Measurements from ENCODE around the gene PIP5K1B. TPM values are rescaled to one million over a fixed set of nuclear protein-coding genes. Genes with fewer than 3 reads are reported as not detected.

PIP5K1B gene
- total RNA-seq, 6 experiments from 2014 or later: not detected

DNA sequence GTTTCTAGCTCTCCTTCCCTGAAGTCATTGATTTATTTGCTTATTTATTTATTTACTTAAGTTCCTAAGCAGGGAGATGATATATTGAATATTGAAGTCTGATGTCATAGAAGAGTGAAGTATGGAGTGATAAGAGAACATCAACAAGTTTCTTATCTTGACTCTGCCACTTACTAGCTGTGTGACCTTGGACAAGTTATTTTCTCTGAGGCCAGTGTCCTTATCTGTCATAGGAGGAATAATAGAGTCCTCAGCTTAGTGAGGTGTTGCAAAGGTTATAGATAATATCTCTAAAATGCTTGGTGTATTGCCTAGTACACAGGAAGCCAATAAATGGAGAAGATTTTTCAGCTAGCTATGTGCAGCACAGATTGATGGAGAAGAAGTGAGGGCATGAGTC is 32.4 kb upstream of the PIP5K1B start:
- no peaks in the 10 kb centered on the region for H3K27me3 Mint-ChIP-seq (ENCODE audit: insufficient read depth)
- H3K4me3 Mint-ChIP-seq: no peak overlapping the region
- DNase-seq: no peak
- no peaks in the 10 kb centered on the region; the same call in 1 of the 2 replicates for H3K9me3 Mint-ChIP-seq
- TF ChIP-seq, protein P1, sequence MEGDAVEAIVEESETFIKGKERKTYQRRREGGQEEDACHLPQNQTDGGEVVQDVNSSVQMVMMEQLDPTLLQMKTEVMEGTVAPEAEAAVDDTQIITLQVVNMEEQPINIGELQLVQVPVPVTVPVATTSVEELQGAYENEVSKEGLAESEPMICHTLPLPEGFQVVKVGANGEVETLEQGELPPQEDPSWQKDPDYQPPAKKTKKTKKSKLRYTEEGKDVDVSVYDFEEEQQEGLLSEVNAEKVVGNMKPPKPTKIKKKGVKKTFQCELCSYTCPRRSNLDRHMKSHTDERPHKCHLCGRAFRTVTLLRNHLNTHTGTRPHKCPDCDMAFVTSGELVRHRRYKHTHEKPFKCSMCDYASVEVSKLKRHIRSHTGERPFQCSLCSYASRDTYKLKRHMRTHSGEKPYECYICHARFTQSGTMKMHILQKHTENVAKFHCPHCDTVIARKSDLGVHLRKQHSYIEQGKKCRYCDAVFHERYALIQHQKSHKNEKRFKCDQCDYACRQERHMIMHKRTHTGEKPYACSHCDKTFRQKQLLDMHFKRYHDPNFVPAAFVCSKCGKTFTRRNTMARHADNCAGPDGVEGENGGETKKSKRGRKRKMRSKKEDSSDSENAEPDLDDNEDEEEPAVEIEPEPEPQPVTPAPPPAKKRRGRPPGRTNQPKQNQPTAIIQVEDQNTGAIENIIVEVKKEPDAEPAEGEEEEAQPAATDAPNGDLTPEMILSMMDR (IDR thresholded peaks at IDR 0.05): no peak
- no peaks in the 10 kb centered on the region for H3K36me3 Mint-ChIP-seq (ENCODE audit: low read depth)
- no peak overlapping the region for H3K27ac Mint-ChIP-seq
- H3K4me1 Mint-ChIP-seq (ENCODE audit: low read depth): no peaks in the 10 kb centered on the region

GRCh38 chr9:68678430-68678829 is 26.6 kb upstream of the PIP5K1B start:
- Mint-ChIP-seq H3K27ac (no peak overlapping the region), H3K9me3 (no peaks in the 10 kb centered on the region), H3K36me3 (ENCODE audit: low read depth) (no peaks in the 10 kb centered on the region), H3K4me1 (ENCODE audit: low read depth) (no peaks in the 10 kb centered on the region), H3K4me3 (no peak overlapping the region), H3K27me3 (ENCODE audit: insufficient read depth) (no peaks in the 10 kb centered on the region)
- DNase-seq: no peak
- TF ChIP-seq, protein P1 (IDR thresholded peaks at IDR 0.05): no peak

DNA sequence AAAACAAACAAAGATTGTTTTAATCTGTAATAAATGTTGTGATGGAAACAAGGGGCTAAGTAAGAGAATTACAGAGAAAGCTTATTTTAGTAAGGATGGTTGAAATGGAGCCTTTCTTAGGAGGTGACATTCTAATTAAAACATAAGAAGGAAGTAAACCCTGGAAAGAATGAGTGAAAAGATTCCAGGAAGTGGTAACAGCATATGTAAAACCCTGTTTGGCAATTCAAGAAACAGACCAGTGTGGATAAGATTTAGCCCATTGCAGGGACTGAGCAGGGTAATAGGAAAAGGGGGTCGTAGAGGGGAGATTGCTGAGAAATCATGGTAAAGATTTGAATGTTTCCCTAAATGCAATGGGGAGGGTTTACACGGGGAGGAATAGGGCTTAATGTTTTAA is 21.6 kb upstream of the PIP5K1B start:
- TF ChIP-seq, protein P1 (IDR thresholded peaks at IDR 0.05): no peak
- H3K9me3 Mint-ChIP-seq: no peaks in the 10 kb centered on the region; the same call in 1 of the 2 replicates
- no peak overlapping the region for H3K27ac Mint-ChIP-seq
- no peak for DNase-seq
- no peaks in the 10 kb centered on the region for H3K4me1 Mint-ChIP-seq (ENCODE audit: low read depth)
- H3K36me3 Mint-ChIP-seq (ENCODE audit: low read depth): no peaks in the 10 kb centered on the region
- H3K27me3 Mint-ChIP-seq (ENCODE audit: insufficient read depth): no peaks in the 10 kb centered on the region
- H3K4me3 Mint-ChIP-seq: no peak overlapping the region

GRCh38 chr9:68685213-68685612 is 19.8 kb upstream of the PIP5K1B start:
- no peak overlapping the region for H3K4me3 Mint-ChIP-seq
- DNase-seq: no peak
- TF ChIP-seq, protein P1 (IDR thresholded peaks at IDR 0.05): no peak
- H3K36me3 Mint-ChIP-seq (ENCODE audit: low read depth): no peaks in the 10 kb centered on the region
- H3K27ac Mint-ChIP-seq: no peak overlapping the region
- H3K9me3 Mint-ChIP-seq: no peaks in the 10 kb centered on the region; the same call in 1 of the 2 replicates
- H3K27me3 Mint-ChIP-seq (ENCODE audit: insufficient read depth): no peaks in the 10 kb centered on the region; the same call in 1 of the 2 replicates
- H3K4me1 Mint-ChIP-seq (ENCODE audit: low read depth): no peaks in the 10 kb centered on the region

- TF ChIP-seq, protein P1 (IDR thresholded peaks at IDR 0.05): peak; percentile 10; the same call in 1 of the 2 replicates
- Mint-ChIP-seq H3K27ac (no peak overlapping the region), H3K4me3 (no peak overlapping the region), H3K9me3 (no peaks in the 10 kb centered on the region; the same call in 1 of the 2 replicates), H3K36me3 (ENCODE audit: low read depth) (no peaks in the 10 kb centered on the region), H3K4me1 (ENCODE audit: low read depth) (no peaks in the 10 kb centered on the region), H3K27me3 (ENCODE audit: insufficient read depth) (no peaks in the 10 kb centered on the region; the same call in 1 of the 2 replicates)
- no peak for DNase-seq
These were observed 19.3 kb upstream of the PIP5K1B start for GRCh38 chr9:68685770-68686169.

GRCh38 chr9:68690088-68690487 is 15.0 kb upstream of the PIP5K1B start:
- Mint-ChIP-seq H3K9me3 (no peaks in the 10 kb centered on the region; the same call in 1 of the 2 replicates), H3K4me3 (no peak overlapping the region), H3K27ac (no peak overlapping the region), H3K27me3 (ENCODE audit: insufficient read depth) (no peaks in the 10 kb centered on the region; the same call in 1 of the 2 replicates), H3K4me1 (ENCODE audit: low read depth) (no peaks in the 10 kb centered on the region), H3K36me3 (ENCODE audit: low read depth) (no peaks in the 10 kb centered on the region)
- TF ChIP-seq, protein P1 (IDR thresholded peaks at IDR 0.05): no peak
- no peak for DNase-seq

All from HFFc6 (cell line).